ENCODE data around the gene CWC27. TPM values are rescaled to one million over a fixed set of nuclear protein-coding genes. Genes with fewer than 3 reads are reported as not detected.

Gene CWC27
- total RNA-seq, 4 donors from 2014 or later = 13.0 to 22.9 (median 19.9) TPM

DNA sequence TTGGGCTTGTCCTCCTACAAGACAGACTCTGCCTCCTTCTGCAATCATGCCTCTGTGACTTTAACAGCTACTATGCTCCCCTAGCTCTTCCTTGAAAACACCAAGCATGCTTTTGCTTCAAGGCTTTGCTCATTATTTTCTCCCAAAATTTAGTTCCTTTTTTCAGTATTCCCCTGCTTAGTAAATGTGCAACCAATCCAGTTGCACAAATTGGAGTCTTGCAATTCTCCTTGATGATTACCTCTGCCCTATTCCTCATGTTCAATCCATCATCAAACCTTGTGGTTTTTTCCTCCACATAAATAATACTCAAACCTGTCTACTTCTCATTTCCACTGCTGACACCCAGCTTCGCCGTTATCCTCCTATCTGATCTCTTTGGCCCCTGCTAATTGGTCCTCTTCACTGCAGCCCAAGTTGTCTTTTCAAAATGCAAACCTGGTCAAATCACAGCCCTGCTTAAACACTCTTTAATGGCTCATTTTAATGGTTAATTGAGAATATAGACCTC lies 296.3 kb downstream of the CWC27 start:
- no peaks in the 10 kb centered on the region for H3K27me3 ChIP-seq
- H3K4me1 ChIP-seq = peaks cover 4 to 34% (median 12%) of the 10 kb centered on the region in 3 donors
- TF ChIP-seq, protein P1, sequence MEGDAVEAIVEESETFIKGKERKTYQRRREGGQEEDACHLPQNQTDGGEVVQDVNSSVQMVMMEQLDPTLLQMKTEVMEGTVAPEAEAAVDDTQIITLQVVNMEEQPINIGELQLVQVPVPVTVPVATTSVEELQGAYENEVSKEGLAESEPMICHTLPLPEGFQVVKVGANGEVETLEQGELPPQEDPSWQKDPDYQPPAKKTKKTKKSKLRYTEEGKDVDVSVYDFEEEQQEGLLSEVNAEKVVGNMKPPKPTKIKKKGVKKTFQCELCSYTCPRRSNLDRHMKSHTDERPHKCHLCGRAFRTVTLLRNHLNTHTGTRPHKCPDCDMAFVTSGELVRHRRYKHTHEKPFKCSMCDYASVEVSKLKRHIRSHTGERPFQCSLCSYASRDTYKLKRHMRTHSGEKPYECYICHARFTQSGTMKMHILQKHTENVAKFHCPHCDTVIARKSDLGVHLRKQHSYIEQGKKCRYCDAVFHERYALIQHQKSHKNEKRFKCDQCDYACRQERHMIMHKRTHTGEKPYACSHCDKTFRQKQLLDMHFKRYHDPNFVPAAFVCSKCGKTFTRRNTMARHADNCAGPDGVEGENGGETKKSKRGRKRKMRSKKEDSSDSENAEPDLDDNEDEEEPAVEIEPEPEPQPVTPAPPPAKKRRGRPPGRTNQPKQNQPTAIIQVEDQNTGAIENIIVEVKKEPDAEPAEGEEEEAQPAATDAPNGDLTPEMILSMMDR (IDR thresholded peaks at IDR 0.05) = no peak
- TF ChIP-seq POLR2AphosphoS5 (IDR thresholded peaks at IDR 0.05) = no peak
- no peak for TF ChIP-seq EP300 (IDR thresholded peaks at IDR 0.05)
- TF ChIP-seq POLR2A (IDR thresholded peaks at IDR 0.05) = no peak
- ATAC-seq = no peak
- 89 to 92% methylated on average over 2 of the region's 2 CpGs for WGBS, 2 donors (ENCODE audit: low coverage in 1 of 2)
- H3K27ac ChIP-seq = no peak overlapping the region
- H3K4me3 ChIP-seq = no peak overlapping the region
- H3K9me3 ChIP-seq = no peaks in the 10 kb centered on the region
- H3K36me3 ChIP-seq = no peaks in the 10 kb centered on the region

DNA sequence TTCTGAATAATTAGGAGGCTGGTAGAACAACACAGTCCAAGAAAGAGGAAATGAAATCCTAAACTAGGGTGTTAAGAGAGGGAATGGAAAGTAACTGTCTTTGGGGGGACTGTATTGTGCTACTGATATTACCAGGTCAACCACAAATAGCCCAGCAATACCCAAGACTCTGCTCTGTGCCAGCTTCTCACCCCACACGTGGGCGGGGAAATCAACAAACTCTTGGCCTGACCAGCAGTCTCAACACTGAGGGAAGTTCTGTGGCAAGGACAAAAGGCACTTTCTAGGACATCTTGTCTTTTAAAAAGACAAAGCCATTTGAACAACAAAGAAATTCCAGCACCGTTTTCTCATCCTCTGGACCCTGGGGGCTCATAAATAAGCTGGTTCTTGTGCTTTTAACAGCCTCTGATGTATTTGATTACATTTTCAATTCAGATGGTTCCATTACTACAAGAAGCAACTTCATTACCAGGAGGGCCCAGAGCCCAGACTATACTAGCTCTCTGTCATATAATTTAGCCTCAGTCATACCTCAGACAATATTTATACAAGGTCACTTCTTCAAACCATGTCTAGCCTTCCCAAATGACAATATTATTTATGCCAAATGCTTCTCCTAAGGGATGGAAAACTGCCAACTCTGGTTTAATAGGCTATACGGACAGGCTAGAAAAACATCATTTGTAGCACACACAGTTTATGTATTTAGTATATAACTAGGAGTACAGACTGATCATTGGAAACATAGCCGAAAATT lies 297.8 kb downstream of the CWC27 start:
- Histone ChIP-seq H3K27me3 (no peaks in the 10 kb centered on the region), H3K36me3 (no peaks in the 10 kb centered on the region), H3K4me3 (no peak overlapping the region), H3K27ac (no peak overlapping the region), H3K4me1 (peaks cover 4 to 26% (median 12%) of the 10 kb centered on the region in 3 donors), H3K9me3 (no peaks in the 10 kb centered on the region)
- 31 to 42% methylated on average over 4 to 5 of the region's 5 CpGs for WGBS, 2 donors (ENCODE audit: low coverage in 1 of 2)
- no peak for ATAC-seq
- TF ChIP-seq, protein P1 (IDR thresholded peaks at IDR 0.05) = no peak
- TF ChIP-seq POLR2AphosphoS5 (IDR thresholded peaks at IDR 0.05) = no peak
- TF ChIP-seq EP300 (IDR thresholded peaks at IDR 0.05) = no peak
- no peak for TF ChIP-seq POLR2A (IDR thresholded peaks at IDR 0.05)

DNA sequence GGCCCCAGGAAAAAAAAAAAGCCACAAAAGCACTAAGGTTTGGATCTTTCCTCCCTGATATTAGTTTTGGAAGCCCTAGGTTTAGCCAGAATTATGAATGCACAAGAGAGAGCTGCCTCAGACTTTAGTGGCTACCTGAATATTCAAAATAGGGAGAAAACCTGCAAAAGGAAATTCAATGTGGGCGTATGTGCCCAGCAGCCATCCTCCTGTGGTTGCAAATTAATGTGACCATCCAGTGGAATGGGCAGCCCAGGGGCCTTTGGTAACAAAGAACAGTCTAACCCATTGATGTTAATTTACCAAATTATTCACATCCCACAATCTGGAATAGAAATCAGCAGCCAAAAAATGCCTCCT lies 298.4 kb downstream of the CWC27 start:
- Histone ChIP-seq H3K27ac (no peak overlapping the region), H3K4me3 (no peak overlapping the region), H3K4me1 (peaks cover 4 to 21% (median 11%) of the 10 kb centered on the region in 3 donors), H3K27me3 (no peaks in the 10 kb centered on the region), H3K9me3 (no peaks in the 10 kb centered on the region), H3K36me3 (no peaks in the 10 kb centered on the region)
- ATAC-seq = no peak
- no peak for TF ChIP-seq POLR2A (IDR thresholded peaks at IDR 0.05)
- TF ChIP-seq EP300 (IDR thresholded peaks at IDR 0.05) = no peak
- no peak for TF ChIP-seq POLR2AphosphoS5 (IDR thresholded peaks at IDR 0.05)
- TF ChIP-seq, protein P1 (IDR thresholded peaks at IDR 0.05) = no peak
- WGBS, 2 donors (ENCODE audit: low coverage in 1 of 2) = 88% methylated on average over 1 of the region's 1 CpG; no CpG with 5 or more reads in 1 of the 2 donors

Other genes with a start within 250 kb of the CWC27 start
- not detected for gene SHISAL2B, start 78.4 kb upstream of the CWC27 start, total RNA-seq
- gene SREK1IP1, start 239 bp upstream of the CWC27 start, total RNA-seq = 10 to 100 TPM in 3 of 4 donors, 1 to 10 TPM in 1; 9.8 to 18.4 (median 15.5) TPM

All from gastroesophageal sphincter (tissue), 4 donors.